CD4-positive, CD25-positive, alpha-beta regulatory T cell (primary cell): ENCODE results near the gene TTC12. TPM values are rescaled to one million over a fixed set of nuclear protein-coding genes. Genes with fewer than 3 reads are reported as not detected.

ENCODE experiments used
- ATAC-seq, 2 donors: fragments of 150-1000 bp; cut with Tn5 transposase; one replicate each; pipeline ENCODE4 v1.10.0; 2021; ENCODE audit warnings: low read depth in 2 of 2, moderate number of reproducible peaks in 2 of 2, moderate library complexity in 1 of 2
- DNase-seq, 3 donors: peaks; one replicate each; pipeline versions ENCODE4 v3.0.0 to v3.0.0-alpha.2; 2012 to 2022; ENCODE audit warnings: mixed read lengths in 1 of 3
- H3K27ac ChIP-seq: one replicate; pipeline ENCODE4 v1.7.0; 2013; ENCODE audit warnings: mild to moderate bottlenecking, low read length; ENCODE audit not compliant: insufficient read depth, poor library complexity, severe bottlenecking
- H3K27me3 ChIP-seq: one replicate; pipeline ENCODE4 v1.7.0; 2013; ENCODE audit warnings: low read length; ENCODE audit not compliant: control insufficient read depth, insufficient read depth
- H3K36me3 ChIP-seq: one replicate; pipeline ENCODE4 v1.7.0; 2013; ENCODE audit warnings: mild to moderate bottlenecking, low read length, moderate library complexity; ENCODE audit not compliant: control insufficient read depth, insufficient read depth
- H3K4me1 ChIP-seq: 2 replicates; pipeline ENCODE4 v1.7.0; 2013; ENCODE audit warnings: mild to moderate bottlenecking, low read length; ENCODE audit not compliant: insufficient read depth, control insufficient read depth, poor library complexity, severe bottlenecking
- H3K4me3 ChIP-seq: one replicate; pipeline ENCODE4 v1.7.0; 2013; ENCODE audit warnings: low read depth, mild to moderate bottlenecking, low read length, moderate library complexity
- H3K9me3 ChIP-seq, 2 experiments: 1 replicate in 1 of 2; 2 replicates in 1 of 2; pipeline ENCODE4 v1.7.0; 2013; ENCODE audit warnings: low read length in 2 of 2, mild to moderate bottlenecking in 1 of 2, moderate library complexity in 1 of 2; ENCODE audit not compliant: control insufficient read depth in 2 of 2
- H3K27ac Mint-ChIP-seq, 3 donors: one replicate each; pipeline ENCODE4 v1.8.0; 2020 to 2022; ENCODE audit warnings: mild to moderate bottlenecking in 3 of 3, mixed read lengths in 3 of 3, moderate library complexity in 2 of 3
- H3K27me3 Mint-ChIP-seq: one replicate; pipeline ENCODE4 v1.8.0; 2022; ENCODE audit warnings: mild to moderate bottlenecking, mixed read lengths
- H3K36me3 Mint-ChIP-seq: one replicate; pipeline ENCODE4 v1.8.0; 2020; ENCODE audit warnings: mixed read lengths
- H3K4me1 Mint-ChIP-seq, 4 donors: one replicate each; pipeline ENCODE4 v1.8.0; 2020 to 2022; ENCODE audit warnings: mixed read lengths in 4 of 4, mild to moderate bottlenecking in 1 of 4
- H3K4me3 Mint-ChIP-seq, 4 donors: one replicate each; pipeline ENCODE4 v1.8.0; 2020 to 2022; ENCODE audit warnings: mild to moderate bottlenecking in 4 of 4, mixed read lengths in 4 of 4, moderate library complexity in 3 of 4
- H3K9me3 Mint-ChIP-seq, 7 donors: one replicate each; pipeline ENCODE4 v1.8.0; 2020 to 2022; ENCODE audit warnings: mixed read lengths in 7 of 7, mild to moderate bottlenecking in 3 of 7, moderate library complexity in 2 of 7
- polyA plus RNA-seq, 4 donors: library from polyadenylated mRNA; unstranded; fragments of 300-500 nt; fragmentation: Illumina TruSeq; gene quantifications; one replicate each; pipeline ENCODE4 v1.2.3, GENCODE V29; 2021
- total RNA-seq: library from RNA; stranded (reverse); gene quantifications from one replicate; pipeline ENCODE4 v1.2.3, GENCODE V29; 2022

TTC12 gene
- total and polyA plus RNA-seq, 5 donors from 2014 or later: 8.0 to 22.2 (median 10.6) TPM

- Mint-ChIP-seq H3K27ac (peak overlapping the region in 1 of 3 donors; percentile 62), H3K9me3 (no peaks in the 10 kb centered on the region), H3K4me1 (peaks cover 0 to under 1% (median under 1%) of the 10 kb centered on the region in 4 donors), H3K4me3 (no peak overlapping the region), H3K27me3 (no peaks in the 10 kb centered on the region), H3K36me3 (peaks cover 77% of the 10 kb centered on the region)
- ATAC-seq (no peak), DNase-seq (no peak)
- Histone ChIP-seq H3K27me3 (no peaks in the 10 kb centered on the region), H3K9me3 (no peaks in the 10 kb centered on the region), H3K27ac (no peak overlapping the region), H3K4me1 (no peaks in the 10 kb centered on the region), H3K36me3 (peaks cover 91% of the 10 kb centered on the region), H3K4me3 (no peak overlapping the region)
These were observed 17.6 kb downstream of the TTC12 start for GRCh38 chr11:113332023-113332422.

- Histone ChIP-seq H3K4me3 (no peak overlapping the region), H3K4me1 (no peaks in the 10 kb centered on the region), H3K9me3 (no peaks in the 10 kb centered on the region), H3K27ac (no peak overlapping the region), H3K36me3 (peaks cover 91% of the 10 kb centered on the region), H3K27me3 (no peaks in the 10 kb centered on the region)
- no peak overlapping the region for H3K4me3 Mint-ChIP-seq
- H3K9me3 Mint-ChIP-seq: no peaks in the 10 kb centered on the region
- DNase-seq (no peak), ATAC-seq (no peak)
- H3K27ac Mint-ChIP-seq: peak overlapping the region in 1 of 3 donors; percentile 62
- H3K36me3 Mint-ChIP-seq: peaks cover 78% of the 10 kb centered on the region
- H3K27me3 Mint-ChIP-seq: no peaks in the 10 kb centered on the region
- peaks cover 0 to 7% (median 2%) of the 10 kb centered on the region in 4 donors for H3K4me1 Mint-ChIP-seq
These were observed 18.4 kb downstream of the TTC12 start for GRCh38 chr11:113332638-113333329.

GRCh38 chr11:113334183-113334582 lies 19.8 kb downstream of the TTC12 start:
- no peak overlapping the region for H3K27ac ChIP-seq
- no peak overlapping the region for H3K4me3 ChIP-seq
- ATAC-seq (no peak), DNase-seq (no peak)
- Mint-ChIP-seq H3K4me1 (peaks cover 0 to 7% (median 2%) of the 10 kb centered on the region in 4 donors), H3K36me3 (peaks cover 80% of the 10 kb centered on the region), H3K27me3 (no peaks in the 10 kb centered on the region), H3K9me3 (no peaks in the 10 kb centered on the region), H3K27ac (peak overlapping the region in 1 of 3 donors; percentile 42), H3K4me3 (no peak overlapping the region)
- no peaks in the 10 kb centered on the region for H3K27me3 ChIP-seq
- no peaks in the 10 kb centered on the region for H3K4me1 ChIP-seq
- no peaks in the 10 kb centered on the region for H3K9me3 ChIP-seq
- H3K36me3 ChIP-seq: peaks cover 95% of the 10 kb centered on the region

GRCh38 chr11:113338730-113339129 lies 24.3 kb downstream of the TTC12 start:
- peaks cover 93% of the 10 kb centered on the region for H3K36me3 ChIP-seq
- no peak for DNase-seq
- no peak overlapping the region for H3K27ac Mint-ChIP-seq
- H3K4me3 Mint-ChIP-seq: no peak overlapping the region
- H3K9me3 Mint-ChIP-seq: no peaks in the 10 kb centered on the region
- H3K4me1 ChIP-seq: no peaks in the 10 kb centered on the region
- no peak for ATAC-seq
- peaks cover 0 to 7% (median 2%) of the 10 kb centered on the region in 4 donors for H3K4me1 Mint-ChIP-seq
- H3K4me3 ChIP-seq: no peak overlapping the region
- H3K36me3 Mint-ChIP-seq: peaks cover 90% of the 10 kb centered on the region
- no peaks in the 10 kb centered on the region for H3K9me3 ChIP-seq
- H3K27me3 ChIP-seq: no peaks in the 10 kb centered on the region
- H3K27ac ChIP-seq: no peak overlapping the region
- no peaks in the 10 kb centered on the region for H3K27me3 Mint-ChIP-seq

GRCh38 chr11:113339929-113340589 lies 25.7 kb downstream of the TTC12 start:
- H3K4me1 ChIP-seq: no peaks in the 10 kb centered on the region
- DNase-seq (no peak), ATAC-seq (no peak)
- H3K36me3 ChIP-seq: peaks cover 88% of the 10 kb centered on the region
- no peaks in the 10 kb centered on the region for H3K9me3 ChIP-seq
- Mint-ChIP-seq H3K36me3 (peaks cover 87% of the 10 kb centered on the region), H3K4me1 (peaks cover 0 to 7% (median 2%) of the 10 kb centered on the region in 4 donors), H3K27ac (peak overlapping the region in 1 of 3 donors; percentile 22), H3K4me3 (no peak overlapping the region), H3K9me3 (no peaks in the 10 kb centered on the region), H3K27me3 (no peaks in the 10 kb centered on the region)
- no peak overlapping the region for H3K27ac ChIP-seq
- no peak overlapping the region for H3K4me3 ChIP-seq
- no peaks in the 10 kb centered on the region for H3K27me3 ChIP-seq

- Histone ChIP-seq H3K36me3 (peaks cover 79% of the 10 kb centered on the region), H3K27me3 (no peaks in the 10 kb centered on the region), H3K9me3 (no peaks in the 10 kb centered on the region), H3K4me3 (no peak overlapping the region), H3K4me1 (no peaks in the 10 kb centered on the region), H3K27ac (no peak overlapping the region)
- no peaks in the 10 kb centered on the region for H3K27me3 Mint-ChIP-seq
- H3K9me3 Mint-ChIP-seq: no peaks in the 10 kb centered on the region
- ATAC-seq: no peak
- no peak overlapping the region for H3K4me3 Mint-ChIP-seq
- H3K4me1 Mint-ChIP-seq: peaks cover 0 to 7% (median 3%) of the 10 kb centered on the region in 4 donors
- DNase-seq: no peak
- H3K27ac Mint-ChIP-seq: no peak overlapping the region
- H3K36me3 Mint-ChIP-seq: peaks cover 72% of the 10 kb centered on the region
These were observed 27.2 kb downstream of the TTC12 start for GRCh38 chr11:113341388-113342165.

- Mint-ChIP-seq H3K36me3 (peaks cover 55% of the 10 kb centered on the region), H3K4me3 (no peak overlapping the region), H3K27ac (no peak overlapping the region), H3K9me3 (no peaks in the 10 kb centered on the region), H3K27me3 (no peaks in the 10 kb centered on the region), H3K4me1 (peaks cover 0 to 2% (median 0%) of the 10 kb centered on the region in 4 donors)
- DNase-seq (no peak), ATAC-seq (no peak)
- H3K36me3 ChIP-seq: peaks cover 51% of the 10 kb centered on the region
- H3K27ac ChIP-seq: no peak overlapping the region
- no peaks in the 10 kb centered on the region for H3K27me3 ChIP-seq
- no peak overlapping the region for H3K4me3 ChIP-seq
- no peaks in the 10 kb centered on the region for H3K4me1 ChIP-seq
- H3K9me3 ChIP-seq: no peaks in the 10 kb centered on the region
These were observed 31.6 kb downstream of the TTC12 start for GRCh38 chr11:113345978-113346377.
